Natural killer cell treated with Interleukin-12 subunit alpha and Interleukin-12 subunit beta and Interleukin-15 and Interleukin-18, amount 100 ng/mL, for 72 hours (primary cell): Measurements from ENCODE around the gene PNMA8A. TPM values are rescaled to one million over a fixed set of nuclear protein-coding genes. Genes with fewer than 3 reads are reported as not detected.
"Not testable (repeated sequence)": the region's sequence is repeated elsewhere in the genome, so short reads cannot be mapped to it uniquely, and the experiment has no call there.

ENCODE experiments used
- ATAC-seq, 2 donors: fragments of 150-1000 bp; cut with Tn5 transposase in 1 of 2; sonication (Bioruptor Pico), chemical (Tn5 transposase) in 1 of 2; 2 replicates each; pipeline ENCODE4 v1.10.0; 2021
- DNase-seq: peaks from one replicate; pipeline ENCODE4 v3.0.0; 2022; ENCODE audit warnings: low spot score
- H3K27ac Mint-ChIP-seq, 2 donors: 1 replicate in 1 of 2; 2 replicates in 1 of 2; pipeline ENCODE4 v1.8.0; 2022; ENCODE audit warnings: mixed read lengths in 2 of 2, mild to moderate bottlenecking in 1 of 2, moderate library complexity in 1 of 2
- H3K27me3 Mint-ChIP-seq, 2 donors: 1 replicate in 1 of 2; 2 replicates in 1 of 2; pipeline ENCODE4 v1.8.0; 2022; ENCODE audit warnings: mixed read lengths in 2 of 2
- H3K36me3 Mint-ChIP-seq: one replicate; pipeline ENCODE4 v1.8.0; 2022; ENCODE audit warnings: mixed read lengths
- H3K4me1 Mint-ChIP-seq, 2 donors: 1 replicate in 1 of 2; 2 replicates in 1 of 2; pipeline ENCODE4 v1.8.0; 2022; ENCODE audit warnings: low read depth in 2 of 2, mixed read lengths in 2 of 2, mild to moderate bottlenecking in 1 of 2
- H3K4me3 Mint-ChIP-seq: one replicate; pipeline ENCODE4 v1.8.0; 2022; ENCODE audit warnings: mixed read lengths
- H3K9me3 Mint-ChIP-seq: 2 replicates; pipeline ENCODE4 v1.8.0; 2022; ENCODE audit warnings: mixed read lengths
- total RNA-seq, 2 donors: library from RNA; stranded (reverse); gene quantifications; one replicate each; pipeline ENCODE4 v1.2.3, GENCODE V29; 2022

Gene PNMA8A
- total RNA-seq, 2 donors from 2014 or later, result not detected

DNA sequence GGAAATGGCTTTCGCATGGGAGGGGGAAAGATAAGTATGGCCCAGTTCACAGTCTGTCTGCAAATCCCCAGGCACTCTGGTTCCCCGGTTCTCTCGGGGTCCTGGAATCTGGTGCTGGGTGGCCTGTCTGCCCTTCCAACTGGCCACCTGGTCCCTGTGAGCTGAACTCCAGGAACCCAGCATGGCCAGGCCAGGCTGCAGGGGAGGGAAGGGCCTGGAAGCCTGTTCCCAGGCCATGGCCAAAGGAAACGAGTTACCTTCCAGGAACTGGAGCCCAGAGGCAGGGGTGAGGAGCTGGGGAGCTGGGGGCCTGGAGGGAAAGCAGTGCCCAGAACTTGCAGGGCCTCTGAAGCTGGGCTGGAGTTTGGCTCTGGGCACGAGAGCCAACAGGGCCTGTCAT is 23.5 kb downstream of the PNMA8A start:
- Mint-ChIP-seq H3K4me1 (no peaks in the 10 kb centered on the region), H3K4me3 (no peak overlapping the region), H3K27me3 (peaks cover 17 to 30% of the 10 kb centered on the region in 2 donors), H3K36me3 (peaks cover 8% of the 10 kb centered on the region), H3K27ac (no peak overlapping the region), H3K9me3 (peaks cover 4% of the 10 kb centered on the region)
- ATAC-seq (peak in 1 of 2 donors; percentile 20), DNase-seq (no peak)

DNA sequence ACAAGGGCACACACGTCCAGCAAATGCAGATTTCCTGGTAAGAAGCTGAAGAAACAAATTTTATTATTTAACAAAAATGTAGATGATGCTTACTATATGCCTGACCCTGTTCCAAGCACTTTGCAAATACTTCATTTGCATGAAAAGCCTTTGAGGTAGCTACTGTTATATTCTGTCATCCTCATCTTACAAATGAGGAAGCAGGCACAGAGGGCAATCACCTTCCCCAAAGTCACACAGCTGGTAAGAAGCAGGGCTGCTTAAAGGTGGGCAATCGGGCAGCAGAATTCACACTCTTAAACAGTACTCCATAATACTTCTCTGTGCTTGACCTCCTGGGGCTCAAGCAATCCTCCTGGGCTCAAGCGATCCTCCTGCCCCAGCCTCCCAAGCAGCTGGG is 24.4 kb downstream of the PNMA8A start:
- Mint-ChIP-seq H3K27ac (no peak overlapping the region), H3K36me3 (peaks cover 8% of the 10 kb centered on the region), H3K27me3 (peaks cover 17 to 30% of the 10 kb centered on the region in 2 donors), H3K4me1 (no peaks in the 10 kb centered on the region), H3K9me3 (peaks cover 4% of the 10 kb centered on the region), H3K4me3 (no peak overlapping the region)
- DNase-seq (no peak), ATAC-seq (no peak)

DNA sequence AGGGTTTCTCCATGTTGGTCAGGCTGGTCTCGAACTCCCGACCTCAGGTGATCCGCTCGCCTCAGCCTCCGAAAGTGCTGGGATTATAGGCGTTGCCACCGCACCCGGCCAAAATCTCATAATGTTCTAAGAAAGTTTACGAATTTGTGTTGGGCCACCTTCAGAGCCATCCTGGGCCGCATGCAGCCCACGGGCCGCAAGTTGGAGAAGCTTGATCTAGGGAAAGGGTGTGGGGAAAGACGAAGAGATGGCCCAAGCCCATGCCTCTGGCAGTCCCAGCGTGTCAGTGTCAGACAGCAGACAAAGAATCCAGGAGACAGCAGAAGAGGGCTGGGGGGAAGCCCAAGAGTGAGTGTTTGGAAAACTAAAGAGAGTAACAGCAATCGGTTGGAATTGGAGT is 25.3 kb downstream of the PNMA8A start:
- H3K4me3 Mint-ChIP-seq, result no peak overlapping the region
- peaks cover 8% of the 10 kb centered on the region for H3K36me3 Mint-ChIP-seq
- H3K4me1 Mint-ChIP-seq, result no peaks in the 10 kb centered on the region
- H3K27ac Mint-ChIP-seq, result no peak overlapping the region
- H3K9me3 Mint-ChIP-seq, result peaks cover 4% of the 10 kb centered on the region
- DNase-seq (no peak), ATAC-seq (no peak)
- H3K27me3 Mint-ChIP-seq, result peaks cover 15 to 23% of the 10 kb centered on the region in 2 donors

DNA sequence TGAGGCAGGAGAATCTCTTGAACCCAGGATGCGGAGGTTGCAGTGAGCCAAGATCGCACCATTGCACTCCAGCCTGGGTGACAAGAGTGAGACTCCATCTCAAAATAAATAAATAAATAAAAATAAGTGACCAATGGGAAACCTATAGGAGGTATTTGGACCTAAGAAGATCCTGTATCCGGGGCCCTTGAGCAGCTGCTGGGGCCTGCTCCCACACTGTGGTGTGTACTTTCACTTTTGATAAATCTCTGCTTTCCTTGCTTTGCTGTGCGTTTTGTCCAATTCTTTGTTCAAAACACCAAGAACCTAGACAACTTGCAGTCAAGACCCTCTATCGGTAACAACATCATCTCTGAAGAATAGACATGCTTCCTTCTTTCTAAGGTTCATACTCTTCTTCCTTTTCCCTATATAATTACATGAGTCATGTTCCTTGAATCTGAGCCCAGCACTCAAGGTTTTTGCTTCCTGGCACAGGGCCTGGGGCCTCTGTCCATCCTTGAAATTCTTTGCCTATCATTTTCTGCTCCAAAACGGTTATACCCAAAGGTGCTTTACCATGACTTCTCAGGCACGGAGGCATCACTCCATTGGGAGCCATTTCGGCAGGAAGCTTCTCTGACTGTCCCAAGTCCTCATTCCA is 28.4 kb downstream of the PNMA8A start:
- H3K27ac Mint-ChIP-seq, result no peak overlapping the region
- ATAC-seq (no peak), DNase-seq (no peak)
- no peaks in the 10 kb centered on the region for H3K36me3 Mint-ChIP-seq
- H3K4me3 Mint-ChIP-seq, result no peak overlapping the region
- peaks cover 8 to 11% of the 10 kb centered on the region in 2 donors for H3K27me3 Mint-ChIP-seq
- no peaks in the 10 kb centered on the region for H3K4me1 Mint-ChIP-seq
- H3K9me3 Mint-ChIP-seq, result no peaks in the 10 kb centered on the region

DNA sequence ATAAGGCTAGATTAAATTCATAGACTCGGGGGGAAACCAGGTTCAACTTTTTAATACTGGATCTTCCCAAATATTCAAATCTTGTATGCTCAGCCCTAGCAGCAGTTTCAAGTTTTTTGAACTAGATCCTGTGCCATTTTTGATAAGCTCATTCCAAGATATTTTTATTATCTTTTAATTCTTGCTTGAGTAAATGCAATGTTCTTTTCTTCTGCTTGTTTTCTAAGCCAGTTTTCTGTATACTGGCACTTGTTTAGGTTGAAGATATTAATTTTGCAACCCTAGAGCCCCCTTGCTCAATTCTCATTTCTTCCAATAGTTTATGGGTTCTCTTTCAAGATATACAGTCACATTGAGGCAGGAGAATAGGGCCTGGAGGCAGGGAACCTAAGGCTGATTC is 29.5 kb downstream of the PNMA8A start:
- no peak overlapping the region for H3K27ac Mint-ChIP-seq
- H3K27me3 Mint-ChIP-seq, result peaks cover 8% of the 10 kb centered on the region in 2 donors
- DNase-seq (no peak), ATAC-seq (no peak)
- no peaks in the 10 kb centered on the region for H3K9me3 Mint-ChIP-seq
- H3K4me3 Mint-ChIP-seq, result no peak overlapping the region
- H3K36me3 Mint-ChIP-seq, result no peaks in the 10 kb centered on the region
- no peaks in the 10 kb centered on the region for H3K4me1 Mint-ChIP-seq

DNA sequence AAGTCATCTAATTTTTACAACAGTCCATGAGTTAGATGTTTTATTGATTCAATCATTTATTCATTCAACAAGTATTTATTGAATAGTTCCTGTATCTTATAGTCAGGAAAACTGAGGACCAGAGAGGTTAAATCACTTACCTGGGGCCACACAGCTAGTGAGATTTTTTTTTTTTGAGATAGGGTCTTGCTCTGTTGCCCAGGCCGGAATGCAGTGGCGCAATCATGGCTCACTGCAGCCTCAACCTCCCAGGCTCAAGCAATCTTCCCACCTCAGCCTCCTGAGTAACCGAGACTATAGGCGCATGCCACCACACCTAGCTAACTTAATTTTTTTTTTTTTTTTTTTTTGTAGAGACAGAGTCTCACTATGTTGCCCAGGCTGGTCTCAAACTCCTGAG is 35.7 kb downstream of the PNMA8A start:
- not testable (repeated sequence) for H3K36me3 Mint-ChIP-seq, H3K27ac Mint-ChIP-seq, H3K4me3 Mint-ChIP-seq, H3K4me1 Mint-ChIP-seq, ATAC-seq, H3K9me3 Mint-ChIP-seq, DNase-seq
- peaks cover 4 to 14% of the 10 kb centered on the region in 2 donors for H3K27me3 Mint-ChIP-seq

DNA sequence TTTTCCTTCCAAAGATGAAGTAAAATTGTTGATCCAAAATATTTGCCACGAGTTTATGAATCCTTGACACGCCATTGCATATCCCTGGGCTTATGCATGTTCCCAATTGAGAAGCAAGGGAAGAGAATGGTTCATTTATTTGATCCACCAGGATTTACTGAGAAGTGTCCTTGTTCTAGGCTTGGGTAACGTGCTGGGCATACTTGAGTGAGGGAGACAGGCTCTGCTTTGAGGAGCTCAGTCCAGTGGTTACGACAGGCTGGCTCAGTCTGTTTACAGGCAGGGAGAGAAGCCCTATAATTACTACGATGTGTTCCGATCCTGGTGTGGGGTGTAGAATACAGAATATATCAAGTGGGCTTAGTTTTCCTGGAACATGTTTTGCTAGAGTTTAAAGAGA is 36.4 kb downstream of the PNMA8A start:
- peaks cover 0 to under 1% of the 10 kb centered on the region in 2 donors for H3K4me1 Mint-ChIP-seq
- H3K27ac Mint-ChIP-seq, result no peak overlapping the region
- no peak for DNase-seq
- peaks cover 10 to 15% of the 10 kb centered on the region in 2 donors for H3K27me3 Mint-ChIP-seq
- ATAC-seq, result no peak
- H3K36me3 Mint-ChIP-seq, result no peaks in the 10 kb centered on the region
- H3K9me3 Mint-ChIP-seq, result no peaks in the 10 kb centered on the region
- H3K4me3 Mint-ChIP-seq, result no peak overlapping the region

DNA sequence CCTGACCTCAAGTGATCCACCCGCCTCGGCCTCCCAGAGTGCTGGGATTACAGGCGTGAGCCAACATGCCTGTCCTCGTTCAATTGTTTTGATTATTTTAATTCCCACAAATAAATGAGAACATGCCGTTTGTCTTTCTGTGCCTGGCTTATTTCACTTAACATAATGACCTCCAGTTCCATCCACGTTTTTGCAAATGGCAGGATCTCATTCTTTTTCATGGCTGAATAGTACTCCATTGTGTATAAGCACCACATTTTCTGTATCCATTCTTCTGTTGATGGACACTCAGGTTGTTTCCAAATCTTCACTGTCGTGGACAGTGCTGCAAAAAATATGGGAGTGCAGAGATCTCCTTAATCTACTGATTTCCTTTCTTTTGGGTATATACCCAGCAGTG is 37.9 kb downstream of the PNMA8A start:
- H3K36me3 Mint-ChIP-seq, DNase-seq, H3K9me3 Mint-ChIP-seq, H3K4me3 Mint-ChIP-seq, ATAC-seq, H3K27ac Mint-ChIP-seq: not testable (repeated sequence)
- Mint-ChIP-seq H3K4me1 (peaks cover 8 to 12% of the 10 kb centered on the region in 2 donors), H3K27me3 (peaks cover 15 to 25% of the 10 kb centered on the region in 2 donors)

DNA sequence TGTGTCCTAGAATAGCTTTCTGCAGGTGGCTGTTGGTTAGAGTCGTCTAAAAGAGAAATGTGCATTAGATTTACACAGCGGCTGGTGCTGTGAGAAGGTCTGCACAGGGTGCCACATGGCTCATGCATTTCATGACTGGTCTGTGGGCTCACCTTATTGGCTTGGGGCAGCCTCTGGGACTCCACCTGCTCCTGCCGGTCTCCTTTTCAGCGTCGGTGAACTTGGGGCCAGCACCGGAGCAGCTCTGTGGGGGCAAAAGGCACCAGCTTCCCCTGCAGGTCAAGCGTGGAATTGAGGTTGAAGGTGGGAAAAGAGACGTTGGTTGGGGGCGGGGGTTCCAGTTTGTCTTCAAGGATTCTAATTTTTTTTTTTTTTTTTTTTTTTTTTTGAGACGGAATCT is 39.5 kb downstream of the PNMA8A start:
- Mint-ChIP-seq H3K27ac (no peak overlapping the region), H3K27me3 (peaks cover 29 to 37% of the 10 kb centered on the region in 2 donors), H3K36me3 (no peaks in the 10 kb centered on the region), H3K4me1 (peaks cover 20 to 23% of the 10 kb centered on the region in 2 donors), H3K9me3 (no peaks in the 10 kb centered on the region), H3K4me3 (no peak overlapping the region)
- no peak for ATAC-seq
- no peak for DNase-seq

DNA sequence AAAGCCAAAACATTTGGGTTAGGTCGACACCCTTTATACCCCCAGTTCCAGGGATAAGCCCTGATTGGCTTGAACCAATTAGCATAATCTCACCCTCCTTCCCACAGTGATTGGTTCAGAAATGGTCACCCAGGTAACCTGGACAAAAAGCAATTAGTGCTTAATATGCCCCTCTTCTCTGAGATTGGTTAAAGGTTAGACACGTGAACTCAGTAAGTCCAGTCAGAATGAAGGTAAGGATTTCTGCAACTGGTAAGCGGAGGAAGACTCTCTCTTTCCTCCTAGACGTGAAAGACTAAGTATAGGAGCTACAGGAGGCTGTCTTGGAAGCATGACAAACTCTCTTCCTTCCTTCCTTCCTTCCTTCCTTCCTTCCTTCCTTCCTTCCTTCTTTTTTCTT is 41.4 kb downstream of the PNMA8A start:
- ATAC-seq (no peak), DNase-seq (no peak)
- Mint-ChIP-seq H3K9me3 (no peaks in the 10 kb centered on the region), H3K27ac (peak overlapping the region in 1 of 2 donors; percentile 14), H3K4me1 (peaks cover 23 to 31% of the 10 kb centered on the region in 2 donors), H3K27me3 (peaks cover 42 to 44% of the 10 kb centered on the region in 2 donors), H3K4me3 (peak overlapping the region; percentile 27), H3K36me3 (no peaks in the 10 kb centered on the region)

DNA sequence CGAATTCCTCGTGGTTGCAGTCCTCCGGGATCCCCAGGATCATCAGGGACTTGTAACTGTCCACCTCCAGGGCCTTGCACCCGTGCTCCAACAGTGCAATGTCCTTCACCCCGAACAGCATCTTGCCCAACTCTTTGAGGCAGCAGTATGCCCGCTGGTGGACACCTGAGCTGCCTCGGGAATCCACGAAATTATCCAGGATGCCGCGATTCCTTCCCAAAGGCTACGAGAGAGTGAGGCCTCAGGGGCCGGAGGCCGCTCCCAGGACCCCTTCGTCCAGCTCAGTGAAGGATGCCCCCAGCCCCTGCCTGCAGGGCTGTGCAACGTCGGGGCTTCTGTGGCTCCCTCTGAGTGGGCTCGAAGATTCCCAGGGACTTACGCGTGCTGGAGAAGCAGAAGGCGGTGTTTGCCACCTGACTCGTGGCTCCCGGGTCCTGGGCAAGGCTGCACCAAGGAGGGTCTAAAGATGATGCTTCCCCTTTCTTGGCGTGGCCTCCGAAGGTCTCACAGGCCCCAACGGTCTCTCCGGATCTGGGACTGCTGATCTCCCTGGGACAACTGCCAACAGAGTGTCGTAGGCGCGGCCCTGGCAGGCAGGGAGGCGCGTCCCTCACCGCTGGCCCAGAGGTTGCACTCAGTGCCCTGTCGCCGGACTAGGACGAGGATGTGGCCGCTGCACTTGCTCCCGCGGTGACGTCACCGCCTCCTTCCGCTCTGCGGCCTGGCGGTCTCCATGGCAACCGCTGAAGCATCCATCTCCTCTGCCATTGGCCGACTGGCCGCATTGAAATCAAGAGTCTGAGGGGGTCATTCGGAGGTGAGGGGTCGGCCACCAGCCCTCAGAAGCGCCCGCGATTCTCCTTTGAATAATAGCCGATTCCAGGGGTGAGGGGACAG is 42.9 kb downstream of the PNMA8A start, which contains the start of gene PNMA8C:
TSS of gene PNMA8C (minus strand) at position 698 of the 897 bp plus-strand sequence. CDS start at position 121, 577 bp downstream.
- peak; percentile 86 to 92 for ATAC-seq
- Mint-ChIP-seq H3K27me3 (peaks cover 42 to 44% of the 10 kb centered on the region in 2 donors), H3K9me3 (no peaks in the 10 kb centered on the region), H3K27ac (peak within 1 kb of the TSS; percentile 14 to 61), H3K4me3 (peak within 1 kb of the TSS; percentile 76), H3K36me3 (no peaks in the 10 kb centered on the region), H3K4me1 (peaks cover 23 to 31% of the 10 kb centered on the region in 2 donors)
- peak; percentile 86 for DNase-seq

DNA sequence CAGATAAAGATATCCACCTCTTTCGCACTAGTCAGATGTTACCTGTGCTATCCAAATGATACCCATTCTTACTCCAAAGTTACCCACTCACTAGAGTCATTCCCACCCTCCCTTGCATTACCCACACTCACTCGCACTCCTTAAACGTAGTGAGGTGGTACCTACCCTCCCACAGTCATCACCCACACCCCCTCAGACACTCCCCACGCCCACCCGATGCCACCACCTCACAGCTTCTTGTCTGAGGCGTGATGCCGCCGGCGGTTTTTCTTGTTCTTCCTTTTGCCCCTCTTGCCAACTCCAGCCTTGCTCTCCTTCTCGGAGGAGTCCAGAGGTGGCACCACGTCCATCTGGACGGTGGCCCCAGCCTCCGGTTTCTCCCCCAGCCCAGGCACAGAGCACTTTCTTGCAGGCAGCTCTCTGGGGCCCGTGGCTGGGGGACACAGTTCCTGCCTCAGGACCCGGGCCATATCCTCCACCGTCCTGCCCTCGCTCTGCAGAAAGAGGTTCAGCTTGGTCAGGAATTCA is 43.8 kb downstream of the PNMA8A start:
- H3K9me3 Mint-ChIP-seq, result no peaks in the 10 kb centered on the region
- H3K27ac Mint-ChIP-seq, result no peak overlapping the region
- no peak for ATAC-seq
- H3K27me3 Mint-ChIP-seq, result peaks cover 44% of the 10 kb centered on the region in 2 donors
- no peak for DNase-seq
- H3K36me3 Mint-ChIP-seq, result no peaks in the 10 kb centered on the region
- H3K4me1 Mint-ChIP-seq, result peaks cover 23 to 31% of the 10 kb centered on the region in 2 donors
- peak overlapping the region; percentile 48 for H3K4me3 Mint-ChIP-seq

DNA sequence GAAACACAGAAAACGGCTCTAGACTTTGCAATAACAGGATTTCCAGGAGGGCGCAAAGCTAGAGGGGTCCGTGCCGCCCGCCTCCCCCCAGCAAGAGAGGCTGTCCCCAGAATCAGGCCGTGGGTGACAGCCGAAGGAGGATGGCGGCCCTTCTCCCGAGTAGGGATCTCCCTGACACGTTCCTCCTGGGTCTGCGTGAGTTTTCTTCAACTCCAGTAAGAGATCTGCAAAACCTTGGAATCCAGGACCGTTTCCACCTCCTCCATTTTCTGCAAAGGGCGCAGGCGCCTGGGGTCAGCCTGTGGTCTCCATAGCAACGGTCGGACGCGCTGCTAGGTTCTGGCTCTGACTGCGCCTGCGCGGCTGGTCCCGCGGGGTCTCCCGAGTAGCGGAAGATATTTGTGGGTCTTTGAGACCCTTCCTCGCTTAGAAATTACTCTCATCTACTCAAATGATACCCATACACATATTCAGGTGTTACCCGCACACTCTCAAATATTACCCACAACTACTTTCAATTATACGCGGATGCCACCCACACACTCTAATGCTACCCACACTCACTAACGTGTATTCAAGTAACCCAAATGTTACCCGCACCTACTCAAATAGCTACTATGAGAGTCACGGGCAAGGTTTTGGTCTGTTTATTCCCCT is 44.7 kb downstream of the PNMA8A start:
- Mint-ChIP-seq H3K4me3 (peak overlapping the region; percentile 48), H3K27ac (no peak overlapping the region)

More for the DNA sequence above, 44.7 kb downstream of the PNMA8A start:
- Mint-ChIP-seq H3K27me3 (peaks cover 41 to 44% of the 10 kb centered on the region in 2 donors), H3K36me3 (no peaks in the 10 kb centered on the region), H3K4me1 (peaks cover 23 to 31% of the 10 kb centered on the region in 2 donors), H3K9me3 (no peaks in the 10 kb centered on the region)
- ATAC-seq, result peak in 1 of 2 donors; percentile 65
- no peak for DNase-seq
